HG03175 (cell line): ENCODE results near the gene CCDC90B.

Source experiments
- ATAC-seq: cut with Tn5 transposase; IDR thresholded peaks from one replicate; pipeline ENCODE4 v1.9.1; 2021; ENCODE audit warnings: mild to moderate bottlenecking, moderate library complexity; ENCODE audit not compliant: unreplicated experiment

Gene CCDC90B

DNA sequence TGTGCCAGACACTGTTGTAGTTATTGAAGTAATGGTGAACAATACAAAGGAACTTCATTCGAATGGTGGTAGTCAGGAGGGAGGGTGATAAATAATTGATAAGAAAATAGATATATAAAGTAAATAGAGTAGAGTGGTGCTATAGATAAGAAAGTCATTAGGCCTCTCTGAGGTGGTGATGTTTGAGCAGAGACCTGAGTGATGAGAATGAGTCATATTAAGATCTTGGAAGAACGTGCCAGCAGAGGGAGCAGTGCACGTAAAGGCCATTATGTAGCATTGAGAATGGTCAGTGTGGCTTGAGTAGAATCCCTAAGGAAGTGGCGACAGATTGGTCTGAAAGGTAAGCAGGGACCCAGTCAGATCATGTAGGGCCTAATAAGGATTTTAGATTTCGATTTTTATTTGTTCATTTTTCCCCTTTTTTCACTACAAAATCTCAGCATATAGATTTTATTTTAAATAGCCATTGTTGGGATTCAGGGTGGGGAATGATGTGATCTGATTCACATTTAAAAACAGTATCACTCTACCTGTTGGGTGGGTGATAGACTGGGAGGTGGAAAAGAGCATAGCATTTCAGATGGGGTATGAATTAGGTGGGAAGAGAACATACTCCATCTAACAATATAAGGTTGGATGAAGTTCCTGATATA lies 44.7 kb downstream of the CCDC90B start:
- ATAC-seq, result peak; percentile 85

DNA sequence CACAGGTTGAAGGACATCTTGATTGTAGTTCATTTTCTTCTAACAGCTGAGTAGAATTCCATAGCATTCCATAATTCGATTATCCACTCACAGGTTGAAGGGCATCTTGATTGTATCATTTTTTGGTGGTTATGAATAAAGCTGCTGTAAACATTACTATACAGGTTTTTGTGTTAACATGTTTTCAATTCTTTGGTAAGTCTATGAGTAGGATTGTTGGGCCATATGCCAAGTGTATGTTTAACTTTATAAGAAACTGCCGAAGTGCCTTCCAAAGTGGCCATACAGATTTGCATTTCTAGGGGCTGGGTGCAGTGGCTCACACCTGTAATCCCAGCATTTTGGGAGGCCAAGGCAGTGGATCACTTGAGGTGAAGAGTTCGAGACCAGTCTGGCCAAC lies 48.1 kb downstream of the CCDC90B start:
- no peak for ATAC-seq

DNA sequence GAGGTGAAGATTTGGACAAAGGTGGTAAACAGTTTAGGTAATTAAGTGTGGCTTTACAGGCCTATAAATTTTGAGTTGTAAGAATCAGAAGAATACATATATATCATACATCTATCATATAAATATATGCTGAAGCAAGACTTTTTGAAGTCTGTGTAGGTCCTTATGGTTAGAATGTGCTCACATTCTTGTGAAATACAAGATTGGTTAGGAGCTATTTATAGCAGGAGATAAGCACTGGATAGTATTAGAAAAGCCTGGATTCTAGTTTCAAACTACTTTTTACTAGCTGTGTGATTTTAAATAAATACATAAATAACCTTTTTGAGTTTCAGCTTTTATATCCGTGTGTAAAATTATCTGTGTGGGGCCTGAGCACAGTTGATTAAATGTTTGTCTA lies 50.3 kb downstream of the CCDC90B start:
- no peak for ATAC-seq

DNA sequence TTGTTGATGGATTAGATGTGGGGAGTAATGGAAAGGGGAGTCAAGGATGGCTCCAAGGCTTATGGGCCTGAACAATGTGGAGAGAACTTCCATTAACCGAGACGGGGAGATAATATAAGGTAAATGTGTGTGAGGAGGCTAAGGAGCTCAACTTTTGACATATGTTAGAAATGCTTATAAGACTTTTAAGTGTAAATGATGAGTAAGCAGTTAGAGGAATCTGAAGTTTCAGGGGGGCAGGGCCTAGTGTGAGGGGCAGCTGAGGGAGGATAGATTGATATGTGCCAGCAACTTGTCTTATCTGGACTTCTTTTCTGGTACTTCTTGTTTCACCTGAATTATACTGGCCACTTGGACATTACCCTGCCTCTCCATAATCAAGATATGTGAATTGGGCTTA lies 62.7 kb downstream of the CCDC90B start:
- ATAC-seq, result no peak

DNA sequence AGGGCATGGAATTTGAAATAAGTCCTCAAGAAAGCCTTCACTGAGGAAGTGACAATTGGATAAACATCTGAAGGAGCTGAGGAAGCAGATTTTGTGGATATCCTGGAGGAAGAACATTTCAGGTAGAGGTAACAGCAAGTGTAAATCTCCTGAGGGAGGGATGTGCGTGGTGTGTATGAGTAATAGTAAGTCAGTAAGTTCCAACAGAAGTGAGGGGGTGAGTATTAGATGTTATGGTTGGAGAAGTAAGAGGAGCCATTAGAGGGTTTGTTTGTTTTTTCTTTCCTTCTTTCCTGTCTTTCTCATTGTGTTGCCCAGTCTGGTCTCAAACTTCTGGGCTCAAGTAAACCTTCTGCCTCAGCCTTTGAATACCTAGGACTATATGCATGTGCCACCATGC lies 63.7 kb downstream of the CCDC90B start:
- no peak for ATAC-seq

DNA sequence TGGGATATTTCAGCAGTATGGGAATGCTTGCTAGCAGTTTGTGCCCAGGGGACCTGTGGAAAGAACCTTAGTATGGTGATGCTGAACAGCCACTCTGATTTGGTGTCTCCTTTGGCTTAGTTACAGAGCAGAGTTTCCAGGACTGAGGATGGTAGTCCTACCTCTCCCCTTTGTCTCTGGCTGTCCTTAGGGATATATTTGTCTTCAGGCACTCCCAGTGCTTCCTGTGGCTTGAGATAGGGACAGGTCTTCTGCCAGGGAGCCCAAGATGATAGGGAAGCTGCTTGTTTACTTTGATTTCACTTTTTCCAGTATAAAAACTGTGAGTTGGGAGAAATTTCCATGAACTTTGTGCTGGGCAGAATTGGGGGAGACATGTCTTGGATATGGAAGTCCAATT lies 64.5 kb downstream of the CCDC90B start:
- no peak for ATAC-seq

DNA sequence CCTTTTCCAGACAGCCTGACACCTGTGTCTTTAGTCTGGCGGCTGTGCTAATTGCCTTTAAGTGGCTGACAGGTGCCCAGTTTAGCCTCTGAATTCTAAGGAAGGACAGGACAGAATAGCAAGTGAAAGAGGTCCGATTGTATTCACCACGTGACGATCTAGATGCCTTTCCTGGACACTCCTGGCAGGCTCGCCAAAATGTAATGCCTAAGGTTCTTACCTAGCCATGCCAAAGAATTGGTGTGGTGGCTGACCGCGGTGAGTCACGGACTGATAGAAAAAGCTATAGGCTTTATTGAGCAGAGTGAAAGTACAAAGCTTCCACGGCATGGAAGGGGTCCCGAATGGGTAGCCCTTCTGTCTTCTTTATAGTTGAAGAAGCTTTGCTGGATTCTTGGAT lies 65.9 kb downstream of the CCDC90B start:
- ATAC-seq, result no peak

DNA sequence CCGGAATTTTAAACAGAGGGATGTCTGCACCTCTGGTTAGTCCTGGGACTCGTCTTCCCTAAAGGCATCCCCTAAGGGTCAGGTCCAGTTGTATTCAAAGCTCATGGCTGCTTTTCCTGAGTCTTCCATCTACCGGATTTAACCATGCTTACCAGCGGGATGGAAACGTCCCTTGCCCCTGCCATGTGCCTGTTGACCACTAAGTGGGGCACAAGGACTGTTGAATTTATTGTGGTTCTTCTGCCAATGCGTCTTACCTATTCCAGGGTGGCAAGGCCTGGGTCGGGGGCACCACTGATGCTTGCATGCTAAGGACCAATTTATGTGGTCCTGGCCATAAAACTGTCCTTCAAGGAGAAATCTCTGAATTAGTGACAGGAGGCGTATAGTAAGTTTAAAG lies 67.1 kb downstream of the CCDC90B start:
- no peak for ATAC-seq
